ENCODE results near the gene MAP3K3.

The MAP3K3 gene

GRCh38 chr17:63635787-63636186 lies 13.6 kb downstream of the MAP3K3 start:
- H3F3A ChIP-seq (ENCODE audit: insufficient read depth): no peaks in the 10 kb centered on the region
- no peaks in the 10 kb centered on the region for H4K20me1 ChIP-seq (ENCODE audit: low read depth, low read length)
- H3K27me3 ChIP-seq (ENCODE audit: low read length): no peaks in the 10 kb centered on the region
- no peaks in the 10 kb centered on the region for H3K36me3 ChIP-seq (ENCODE audit: low read length)
- no peak overlapping the region for H2AFZ ChIP-seq (ENCODE audit: low read depth, low read length, severe bottlenecking)
- no peak overlapping the region for H3K4me3 ChIP-seq (ENCODE audit: insufficient read depth, low read length, poor library complexity, severe bottlenecking)
- TF ChIP-seq CTCF (IDR thresholded peaks at IDR 0.05; ENCODE audit: insufficient read depth, low read length, poor library complexity, severe bottlenecking) (no peak), EZH2phosphoT487 (conservative IDR thresholded peaks at IDR 0.05; ENCODE audit: low read length) (no peak)
- no peaks in the 10 kb centered on the region for H3K9me2 ChIP-seq (replicated peaks; ENCODE audit: insufficient read depth, low read length)
- no peaks in the 10 kb centered on the region for H3K9me3 ChIP-seq (ENCODE audit: insufficient read depth, low read length)
- H3K4me2 ChIP-seq (ENCODE audit: low read depth, low read length, poor library complexity, severe bottlenecking): no peak overlapping the region
- H3K9ac ChIP-seq (ENCODE audit: low read length): no peak overlapping the region
- no peak overlapping the region for H3K27ac ChIP-seq (ENCODE audit: low read depth, low read length)
- no peaks in the 10 kb centered on the region for H3K79me2 ChIP-seq (ENCODE audit: insufficient read depth, low read length)

DNA sequence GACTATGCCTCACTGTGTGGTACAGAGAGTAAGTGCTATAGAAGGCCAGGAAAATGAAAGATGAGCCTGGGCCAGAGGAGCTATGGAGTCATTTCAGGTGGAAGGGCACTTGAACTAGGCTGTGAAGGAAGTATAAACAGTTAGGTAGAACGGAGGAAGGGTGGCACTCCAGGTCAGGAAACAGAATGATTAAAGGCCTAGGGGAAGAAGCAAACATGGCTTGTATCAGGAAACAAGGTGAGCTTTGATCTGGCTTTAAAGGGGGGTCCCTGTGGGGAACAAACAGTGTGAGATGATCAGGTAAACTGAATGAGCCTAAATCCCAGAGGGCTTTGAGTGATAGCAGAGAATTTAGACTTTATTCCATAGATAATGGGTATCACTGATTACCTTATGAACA lies 16.9 kb downstream of the MAP3K3 start:
- H3K9me2 ChIP-seq (replicated peaks; ENCODE audit: insufficient read depth, low read length): no peaks in the 10 kb centered on the region
- H4K20me1 ChIP-seq (ENCODE audit: low read depth, low read length): no peaks in the 10 kb centered on the region
- no peak overlapping the region for H3K4me2 ChIP-seq (ENCODE audit: low read depth, low read length, poor library complexity, severe bottlenecking)
- H3K36me3 ChIP-seq (ENCODE audit: low read length): no peaks in the 10 kb centered on the region
- H3K27ac ChIP-seq (ENCODE audit: low read depth, low read length): no peak overlapping the region
- no peak overlapping the region for H3K9ac ChIP-seq (ENCODE audit: low read length)
- no peak overlapping the region for H3K4me3 ChIP-seq (ENCODE audit: insufficient read depth, low read length, poor library complexity, severe bottlenecking)
- TF ChIP-seq EZH2phosphoT487 (conservative IDR thresholded peaks at IDR 0.05; ENCODE audit: low read length): no peak
- TF ChIP-seq CTCF (IDR thresholded peaks at IDR 0.05; ENCODE audit: insufficient read depth, low read length, poor library complexity, severe bottlenecking): no peak
- no peaks in the 10 kb centered on the region for H3F3A ChIP-seq (ENCODE audit: insufficient read depth)
- no peak overlapping the region for H2AFZ ChIP-seq (ENCODE audit: low read depth, low read length, severe bottlenecking)
- no peaks in the 10 kb centered on the region for H3K27me3 ChIP-seq (ENCODE audit: low read length)
- H3K79me2 ChIP-seq (ENCODE audit: insufficient read depth, low read length): no peaks in the 10 kb centered on the region
- no peaks in the 10 kb centered on the region for H3K9me3 ChIP-seq (ENCODE audit: insufficient read depth, low read length)

DNA sequence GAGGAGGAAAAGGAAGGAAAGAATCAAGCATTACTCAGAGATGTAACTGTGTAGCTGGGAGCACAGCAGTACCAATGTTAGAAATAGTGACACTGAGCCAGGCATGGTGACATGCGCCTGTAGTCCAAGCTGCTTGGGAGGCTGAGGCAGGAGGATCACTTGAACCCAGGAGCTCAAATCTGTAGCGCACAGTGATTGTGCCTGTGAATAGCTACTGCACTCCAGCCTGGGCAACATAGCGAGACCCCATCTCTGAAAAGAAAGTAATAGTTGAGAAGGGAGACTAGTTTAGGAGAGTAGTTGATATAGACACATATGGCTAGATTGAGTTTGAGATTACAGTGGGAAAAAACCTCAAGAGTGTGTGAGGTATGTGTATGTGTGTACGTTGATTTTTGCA lies 17.8 kb downstream of the MAP3K3 start:
- Histone ChIP-seq H3K36me3 (ENCODE audit: low read length) (no peaks in the 10 kb centered on the region), H2AFZ (ENCODE audit: low read depth, low read length, severe bottlenecking) (no peak overlapping the region), H3F3A (ENCODE audit: insufficient read depth) (no peaks in the 10 kb centered on the region), H3K9ac (ENCODE audit: low read length) (no peak overlapping the region), H3K4me2 (ENCODE audit: low read depth, low read length, poor library complexity, severe bottlenecking) (no peak overlapping the region), H3K9me3 (ENCODE audit: insufficient read depth, low read length) (no peaks in the 10 kb centered on the region), H3K27me3 (ENCODE audit: low read length) (no peaks in the 10 kb centered on the region), H3K79me2 (ENCODE audit: insufficient read depth, low read length) (no peaks in the 10 kb centered on the region), H3K4me3 (ENCODE audit: insufficient read depth, low read length, poor library complexity, severe bottlenecking) (no peak overlapping the region), H4K20me1 (ENCODE audit: low read depth, low read length) (no peaks in the 10 kb centered on the region), H3K9me2 (replicated peaks; ENCODE audit: insufficient read depth, low read length) (no peaks in the 10 kb centered on the region), H3K27ac (ENCODE audit: low read depth, low read length) (no peak overlapping the region)
- TF ChIP-seq CTCF (IDR thresholded peaks at IDR 0.05; ENCODE audit: insufficient read depth, low read length, poor library complexity, severe bottlenecking): no peak
- TF ChIP-seq EZH2phosphoT487 (conservative IDR thresholded peaks at IDR 0.05; ENCODE audit: low read length): no peak
